CD14-positive monocyte (primary cell): Measurements from ENCODE around the gene SAMD4B. TPM values are rescaled to one million over a fixed set of nuclear protein-coding genes. Genes with fewer than 3 reads are reported as not detected.

ENCODE experiments used
- DNase-seq, 3 donors: peaks; one replicate each; pipeline ENCODE4 v3.0.0-alpha.2; 2011 to 2022
- H2AFZ ChIP-seq: 2 replicates; pipeline ENCODE4 v1.6.0; 2012; ENCODE audit warnings: mild to moderate bottlenecking, low read depth, low read length, inconsistent platforms; ENCODE audit not compliant: insufficient read depth, poor library complexity, severe bottlenecking
- H3K27ac ChIP-seq, 2 donors: 1 replicate in 1 of 2; 2 replicates in 1 of 2; pipeline ENCODE4 v1.5.1; 2012 to 2013; ENCODE audit warnings: low read length in 2 of 2, control low read depth in 1 of 2, inconsistent platforms in 1 of 2, low read depth in 1 of 2, mild to moderate bottlenecking in 1 of 2
- H3K27me3 ChIP-seq, 2 donors: one replicate each; pipeline versions ENCODE4 v1.6.0 to v1.6.1; 2011 to 2013; ENCODE audit warnings: low read length in 2 of 2; ENCODE audit not compliant: control insufficient read depth in 2 of 2, insufficient read depth in 2 of 2
- H3K36me3 ChIP-seq, 2 donors: replicated peaks in 1 of 2; 1 replicate in 1 of 2; 2 replicates in 1 of 2; pipeline versions ENCODE4 v1.5.1 to v1.6.1; 2012 to 2013; ENCODE audit warnings: low read length in 2 of 2, control low read depth in 1 of 2, inconsistent platforms in 1 of 2, mild to moderate bottlenecking in 1 of 2; ENCODE audit not compliant: insufficient read depth in 2 of 2, control insufficient read depth in 1 of 2
- H3K4me1 ChIP-seq, 2 donors: 1 replicate in 1 of 2; 2 replicates in 1 of 2; pipeline versions ENCODE4 v1.5.1 to v1.6.1; 2012 to 2013; ENCODE audit warnings: low read length in 2 of 2, control low read depth in 1 of 2, inconsistent platforms in 1 of 2, mild to moderate bottlenecking in 1 of 2, moderate library complexity in 1 of 2; ENCODE audit not compliant: insufficient read depth in 2 of 2, control insufficient read depth in 1 of 2
- H3K4me2 ChIP-seq: replicated peaks from 2 replicates; pipeline ENCODE3; 2012; ENCODE audit warnings: low read length, moderate library complexity, mild to moderate bottlenecking; ENCODE audit not compliant: poor library complexity, severe bottlenecking; ENCODE audit errors: extremely low read depth
- H3K4me3 ChIP-seq, 3 experiments: fragments of 200-600 bp in 1 of 3; sonication (generic) in 1 of 3; replicated peaks in 1 of 3; 1 replicate in 2 of 3; 2 replicates in 1 of 3; pipeline ENCODE4 v1.5.1; 2011 to 2013; ENCODE audit warnings: low read length in 3 of 3, mild to moderate bottlenecking in 3 of 3, control low read depth in 2 of 3, low read depth in 2 of 3, inconsistent platforms in 1 of 3, moderate library complexity in 1 of 3
- H3K79me2 ChIP-seq: 2 replicates; pipeline ENCODE4 v1.6.0; 2012; ENCODE audit warnings: mild to moderate bottlenecking, control low read depth, inconsistent platforms, low read length, moderate library complexity; ENCODE audit not compliant: insufficient read depth
- H3K9ac ChIP-seq: 2 replicates; pipeline ENCODE4 v1.6.0; 2017; ENCODE audit warnings: low read length, mild to moderate bottlenecking; ENCODE audit not compliant: insufficient read depth, poor library complexity, severe bottlenecking
- H3K9me3 ChIP-seq, 2 donors: replicated peaks in 1 of 2; 1 replicate in 1 of 2; 2 replicates in 1 of 2; pipeline versions ENCODE4 v1.5.1 to v1.6.1; 2012 to 2013; ENCODE audit warnings: low read length in 2 of 2, control low read depth in 1 of 2; ENCODE audit not compliant: control insufficient read depth in 1 of 2, insufficient read depth in 1 of 2
- H4K20me1 ChIP-seq: 2 replicates; pipeline ENCODE4 v1.6.0; 2012; ENCODE audit warnings: mild to moderate bottlenecking, low read length, control low read depth, moderate library complexity; ENCODE audit not compliant: insufficient read depth
- H3K27ac Mint-ChIP-seq, 7 donors: one replicate each; pipeline ENCODE4 v1.8.0; 2020; ENCODE audit warnings: mild to moderate bottlenecking in 7 of 7, mixed read lengths in 7 of 7, moderate library complexity in 6 of 7, inconsistent platforms in 2 of 7
- H3K27me3 Mint-ChIP-seq, 3 donors: one replicate each; pipeline ENCODE4 v1.8.0; 2021 to 2022; ENCODE audit warnings: low read depth in 3 of 3, mild to moderate bottlenecking in 3 of 3, mixed read lengths in 3 of 3, moderate library complexity in 3 of 3, inconsistent platforms in 1 of 3
- H3K36me3 Mint-ChIP-seq, 2 donors: one replicate each; pipeline ENCODE4 v1.8.0; 2020; ENCODE audit warnings: mixed read lengths in 2 of 2, inconsistent platforms in 1 of 2, mild to moderate bottlenecking in 1 of 2
- H3K4me1 Mint-ChIP-seq: one replicate; pipeline ENCODE4 v1.8.0; 2020; ENCODE audit warnings: mild to moderate bottlenecking, mixed read lengths
- H3K4me3 Mint-ChIP-seq, 2 donors: one replicate each; pipeline ENCODE4 v1.8.0; 2020; ENCODE audit warnings: mild to moderate bottlenecking in 2 of 2, mixed read lengths in 2 of 2, moderate library complexity in 1 of 2
- H3K9me3 Mint-ChIP-seq, 7 donors: one replicate each; pipeline ENCODE4 v1.8.0; 2020 to 2022; ENCODE audit warnings: mixed read lengths in 7 of 7, mild to moderate bottlenecking in 6 of 7, moderate library complexity in 6 of 7, inconsistent platforms in 2 of 7
- CTCF ChIP-seq: fragments of 200-600 bp; IDR thresholded peaks from one replicate; pipeline ENCODE4 v1.8.0; 2022; ENCODE audit warnings: antibody characterized with exemption, mild to moderate bottlenecking
- WGBS: methylation state at CpG from one replicate; pipeline ENCODE4 v1.1.5; 2013; ENCODE audit warnings: missing lambda C conversion rate; ENCODE audit not compliant: insufficient coverage; 5-methylcytosine and 5-hydroxymethylcytosine counted together
- intact Hi-C, 2 donors: fragments of 100-400 bp; cut with micrococcal nuclease; formaldehyde crosslinking; loops; one replicate each; pipeline versions ENCODE4 v1.15.0 to v1.15.1; 2023
- polyA plus RNA-seq, 3 donors: library from polyadenylated mRNA; depleted of rRNA in 1 of 3; unstranded in 2 of 3; stranded (reverse) in 1 of 3; fragments of 300-500 nt in 2 of 3; fragments of >200 nt in 1 of 3; fragmentation: Illumina TruSeq in 2 of 3; gene quantifications; 1 replicate in 2 of 3; 2 replicates in 1 of 3; pipeline ENCODE4 v1.2.3, GENCODE V29; 2012 to 2021

SAMD4B gene
- polyA plus RNA-seq, 3 donors: 4.5 to 56.6 (median 5.6) TPM

- H3K4me1 ChIP-seq: peaks cover 39 to 47% of the 10 kb centered on the region in 2 donors
- H3K4me3 ChIP-seq: no peak overlapping the region
- peaks cover 0 to 3% (median 0%) of the 10 kb centered on the region in 7 donors for H3K9me3 Mint-ChIP-seq
- WGBS: 100% methylated on average over 4 of the region's 8 CpGs
- no peaks in the 10 kb centered on the region for H3K9me3 ChIP-seq
- H4K20me1 ChIP-seq: peaks cover 19% of the 10 kb centered on the region
- H3K36me3 ChIP-seq: peaks cover 24 to 30% of the 10 kb centered on the region in 2 donors
- no peak overlapping the region for H3K4me2 ChIP-seq
- peaks cover 41% of the 10 kb centered on the region for H3K4me1 Mint-ChIP-seq
- peaks cover 0 to 8% of the 10 kb centered on the region in 2 donors for H3K27me3 ChIP-seq
- intact Hi-C loops: no loop called here
- H3K79me2 ChIP-seq: peaks cover 32% of the 10 kb centered on the region
- peaks cover 28 to 30% of the 10 kb centered on the region in 2 donors for H3K36me3 Mint-ChIP-seq
- no peak for DNase-seq
- no peak overlapping the region for H3K4me3 Mint-ChIP-seq
- no peak for TF ChIP-seq CTCF
- no peak overlapping the region for H3K9ac ChIP-seq
- peak overlapping the region; percentile 79 to 99 (median 98) for H3K27ac Mint-ChIP-seq
- H3K27me3 Mint-ChIP-seq: peaks cover 8 to 13% (median 12%) of the 10 kb centered on the region in 3 donors
- H2AFZ ChIP-seq: no peak overlapping the region
- peak overlapping the region; percentile 7 to 89 for H3K27ac ChIP-seq
These were observed 90.4 kb downstream of the SAMD4B start for GRCh38 chr19:39432677-39433025.

GRCh38 chr19:39433480-39434079 lies 91.4 kb downstream of the SAMD4B start:
- Mint-ChIP-seq H3K4me1 (peaks cover 41% of the 10 kb centered on the region), H3K9me3 (peaks cover 0 to 3% (median 0%) of the 10 kb centered on the region in 7 donors), H3K4me3 (no peak overlapping the region), H3K27me3 (peaks cover 8 to 15% (median 9%) of the 10 kb centered on the region in 3 donors), H3K36me3 (peaks cover 28 to 30% of the 10 kb centered on the region in 2 donors), H3K27ac (peak overlapping the region; percentile 73 to 99 (median 86))
- no peak overlapping the region for H3K9ac ChIP-seq
- intact Hi-C loops: no loop called here
- no peak for TF ChIP-seq CTCF
- no peak for DNase-seq
- H2AFZ ChIP-seq: no peak overlapping the region
- peaks cover 24 to 30% of the 10 kb centered on the region in 2 donors for H3K36me3 ChIP-seq
- peaks cover 32% of the 10 kb centered on the region for H3K79me2 ChIP-seq
- peaks cover 19% of the 10 kb centered on the region for H4K20me1 ChIP-seq
- H3K4me2 ChIP-seq: peak overlapping the region; percentile 3
- no peaks in the 10 kb centered on the region for H3K9me3 ChIP-seq
- peaks cover 39 to 47% of the 10 kb centered on the region in 2 donors for H3K4me1 ChIP-seq
- no CpG with 5 or more reads among the region's 8 CpGs for WGBS
- peak overlapping the region in 1 of 2 donors; percentile 89 for H3K27ac ChIP-seq
- peaks cover 0 to 6% of the 10 kb centered on the region in 2 donors for H3K27me3 ChIP-seq
- peak overlapping the region in 1 of 3 experiments; percentile 95 for H3K4me3 ChIP-seq
